HG03442 (cell line): ENCODE results near the gene DVL2.

Experiments
- ATAC-seq: cut with Tn5 transposase; IDR thresholded peaks from one replicate; pipeline ENCODE4 v1.9.1; 2021; ENCODE audit warnings: mild to moderate bottlenecking, moderate library complexity; ENCODE audit not compliant: unreplicated experiment

The DVL2 gene

DNA sequence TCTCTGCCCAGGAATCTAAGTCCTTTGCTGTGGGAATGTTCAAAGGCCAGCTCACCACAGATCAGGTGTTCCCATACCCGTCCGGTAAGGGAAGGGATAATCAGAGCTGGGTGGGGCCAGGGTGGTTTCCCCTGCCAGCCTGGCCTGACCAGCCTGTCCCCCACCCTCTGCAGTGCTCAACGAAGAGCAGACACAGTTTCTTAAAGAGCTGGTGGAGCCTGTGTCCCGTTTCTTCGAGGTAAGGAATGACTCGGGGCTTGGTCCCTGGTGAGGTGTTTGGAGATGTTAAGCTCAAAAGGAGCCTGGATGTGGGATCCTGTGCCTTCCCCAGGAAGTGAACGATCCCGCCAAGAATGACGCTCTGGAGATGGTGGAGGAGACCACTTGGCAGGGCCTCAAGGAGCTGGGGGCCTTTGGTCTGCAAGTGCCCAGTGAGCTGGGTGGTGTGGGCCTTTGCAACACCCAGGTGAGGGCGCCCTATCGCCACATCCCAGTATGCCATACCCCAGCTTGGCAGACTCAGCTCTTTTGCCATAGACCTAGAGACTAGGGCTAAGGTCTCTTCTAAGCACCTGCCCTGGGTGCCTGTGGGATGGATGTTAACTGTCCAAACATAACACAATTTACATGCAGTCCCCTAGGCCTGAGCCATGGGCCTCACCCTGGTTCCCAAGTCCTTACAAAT lies 13.6 kb downstream of the DVL2 start:
- ATAC-seq = no peak

DNA sequence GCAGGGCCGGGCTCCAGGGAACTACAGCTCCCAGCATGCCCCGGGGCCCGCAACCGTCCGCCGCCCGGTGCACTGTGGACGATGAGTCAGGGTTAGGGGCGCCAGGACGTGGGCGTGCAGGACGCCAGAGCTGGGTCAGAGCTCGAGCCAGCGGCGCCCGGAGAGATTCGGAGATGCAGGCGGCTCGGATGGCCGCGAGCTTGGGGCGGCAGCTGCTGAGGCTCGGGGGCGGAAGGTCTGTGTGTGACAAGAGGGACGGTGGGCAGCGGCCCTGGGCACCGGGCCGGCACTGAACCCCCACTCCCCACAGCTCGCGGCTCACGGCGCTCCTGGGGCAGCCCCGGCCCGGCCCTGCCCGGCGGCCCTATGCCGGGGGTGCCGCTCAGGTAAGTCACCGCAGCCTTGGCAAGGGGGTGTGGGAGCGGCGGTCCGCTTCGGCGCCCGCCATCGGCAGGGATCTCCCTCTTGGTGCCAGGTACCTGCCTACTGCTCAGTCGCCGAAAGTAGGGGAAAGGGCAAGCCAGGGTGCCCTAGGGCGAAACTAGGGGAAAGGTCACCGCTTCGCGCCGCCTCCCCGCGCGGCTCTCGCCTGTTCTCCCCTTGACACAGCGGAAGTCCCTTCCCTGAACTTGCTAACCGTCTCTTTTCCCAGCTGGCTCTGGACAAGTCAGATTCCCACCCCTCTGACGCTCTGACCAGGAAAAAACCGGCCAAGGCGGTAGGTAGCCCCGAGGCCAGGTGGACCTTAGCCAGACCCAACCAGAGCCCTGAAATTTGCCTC lies 14.3 kb downstream of the DVL2 start, which contains the start of the genes ACADVL and DLG4:
Gene ACADVL, plus strand, starts transcription at position 127 of the 781 bp plus-strand sequence. Its CDS starts 47 bp downstream, at position 174.
Gene DLG4, minus strand, starts transcription at position 25 of the 781 bp plus-strand sequence.
- ATAC-seq = peak; percentile 60

GRCh38 chr17:7219229-7219811 lies 15.0 kb downstream of the DVL2 start:
- ATAC-seq = no peak

DNA sequence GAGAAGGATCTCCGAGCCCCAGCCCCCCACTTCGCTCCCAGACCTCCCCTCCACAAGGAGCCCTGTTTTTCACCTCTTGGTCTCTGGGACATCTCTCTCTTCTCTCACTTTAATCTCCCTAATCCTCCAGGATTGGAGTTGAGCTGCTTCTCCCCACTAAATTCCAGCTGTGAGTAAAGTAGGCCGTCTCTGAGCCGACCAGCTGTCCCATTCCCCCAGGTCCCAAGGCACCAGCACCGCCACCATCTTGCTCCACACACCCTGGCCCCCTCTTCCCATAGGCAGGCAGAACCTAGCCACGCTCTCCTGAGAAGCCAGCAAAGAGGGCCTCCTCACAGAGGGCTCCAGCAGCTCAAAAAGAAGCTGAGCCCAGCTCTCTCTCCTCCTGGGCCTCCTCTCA lies 15.6 kb downstream of the DVL2 start:
- no peak for ATAC-seq

- ATAC-seq = no peak
These were observed 16.2 kb downstream of the DVL2 start for GRCh38 chr17:7218166-7218565.

- no peak for ATAC-seq
These were observed 17.0 kb downstream of the DVL2 start for GRCh38 chr17:7217113-7217987.

- no peak for ATAC-seq
These were observed 17.8 kb downstream of the DVL2 start for GRCh38 chr17:7216242-7217112.

GRCh38 chr17:7215652-7216180 lies 18.6 kb downstream of the DVL2 start:
- no peak for ATAC-seq

DNA sequence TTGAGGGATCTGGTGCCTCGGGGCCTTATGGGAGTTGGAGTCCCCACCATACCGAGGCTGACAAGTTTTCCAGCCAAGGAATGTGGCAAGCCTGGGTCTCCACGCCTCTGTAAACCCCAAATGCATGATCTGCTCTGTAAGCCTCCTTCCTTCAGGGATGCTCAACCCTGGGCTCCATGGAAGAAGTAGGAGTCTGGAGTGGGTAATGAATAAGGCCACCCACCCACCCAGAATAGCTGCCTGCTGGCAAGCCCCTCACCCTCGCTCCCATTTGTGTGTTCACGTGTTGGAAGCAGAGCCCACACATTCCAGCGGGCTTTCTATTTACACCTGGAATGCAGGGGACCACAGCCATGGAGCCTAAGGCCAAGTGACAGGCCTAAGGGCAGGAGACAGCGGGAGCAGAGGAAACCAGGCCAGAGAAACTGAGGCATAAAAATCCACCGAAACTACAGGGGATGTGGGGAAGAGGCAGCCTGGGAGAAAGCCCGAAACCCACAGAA lies 19.1 kb downstream of the DVL2 start:
- no peak for ATAC-seq

DNA sequence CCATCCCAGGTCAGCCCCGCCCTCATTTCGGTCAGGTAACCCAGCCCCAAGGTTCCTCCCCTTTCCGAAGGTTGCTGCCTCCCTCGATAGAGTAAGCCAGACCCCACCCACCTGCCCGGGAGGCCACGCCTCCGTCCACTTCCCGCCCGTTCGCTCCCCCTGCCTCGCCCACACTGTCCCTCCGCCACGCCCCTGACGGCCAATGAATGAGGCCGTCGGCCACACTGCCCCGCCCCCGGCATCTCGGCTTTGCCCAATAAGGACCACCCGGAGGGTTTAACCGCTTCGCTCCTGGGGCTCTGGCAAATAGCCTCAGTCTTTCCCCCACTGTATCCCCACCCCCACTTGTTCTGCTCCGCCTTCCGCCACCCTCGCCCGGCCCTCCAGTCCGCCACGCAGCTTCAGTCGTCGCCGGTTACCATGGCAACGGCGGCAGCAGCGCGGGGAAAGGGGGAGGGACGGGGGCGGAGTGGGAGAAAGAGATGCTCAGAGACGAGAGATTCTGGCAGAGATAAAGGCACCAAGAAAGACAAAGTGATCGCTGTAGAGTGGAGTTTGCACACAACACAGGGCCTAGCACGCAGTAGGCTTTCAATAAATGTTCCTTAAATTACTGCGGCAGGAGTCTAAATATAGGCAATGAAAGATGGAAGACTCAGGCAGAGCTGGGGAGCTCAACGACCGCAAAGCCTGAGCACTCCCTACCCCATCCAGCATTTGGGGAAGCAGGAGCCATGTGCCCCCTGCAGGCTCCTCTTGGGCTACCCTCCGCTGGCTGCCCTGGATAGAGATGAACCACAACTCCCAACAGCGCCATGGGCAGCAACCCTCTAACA lies 19.8 kb downstream of the DVL2 start:
- peak; percentile 70 for ATAC-seq

- no peak for ATAC-seq
These were observed 20.4 kb downstream of the DVL2 start for GRCh38 chr17:7213895-7214299.

- ATAC-seq = no peak
These were observed 22.6 kb downstream of the DVL2 start for GRCh38 chr17:7211491-7212273.

- ATAC-seq = no peak
These were observed 25.4 kb downstream of the DVL2 start for GRCh38 chr17:7208754-7209460.

DNA sequence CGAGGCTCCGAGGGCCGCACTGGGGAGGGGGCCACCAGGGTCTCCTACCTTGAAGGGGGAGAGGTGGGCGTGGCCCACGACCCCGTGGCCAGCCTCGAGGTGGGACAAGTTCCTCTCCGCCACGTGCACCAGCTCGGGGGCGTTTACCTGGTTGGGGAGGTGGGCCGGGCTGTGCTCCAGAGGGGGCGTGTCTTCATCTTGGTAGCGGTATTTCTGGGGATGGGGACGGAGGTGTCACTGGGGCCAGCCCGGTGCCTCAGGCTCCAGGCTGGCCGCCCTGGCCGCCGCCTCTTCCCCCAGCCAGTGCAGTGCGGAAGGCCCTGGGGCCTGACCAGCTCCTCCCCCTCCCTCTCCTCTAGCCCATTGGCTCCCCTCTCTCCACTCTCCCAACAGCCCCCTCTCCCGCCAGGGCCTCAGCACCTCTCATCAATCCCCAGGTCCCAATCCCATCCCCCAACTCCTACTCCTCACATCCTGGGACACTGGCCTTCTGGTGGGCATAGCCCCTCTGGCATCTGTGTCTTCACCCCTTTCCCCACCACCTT lies 26.2 kb downstream of the DVL2 start:
- ATAC-seq = no peak

GRCh38 chr17:7207120-7208001 lies 27.0 kb downstream of the DVL2 start:
- ATAC-seq = no peak

DNA sequence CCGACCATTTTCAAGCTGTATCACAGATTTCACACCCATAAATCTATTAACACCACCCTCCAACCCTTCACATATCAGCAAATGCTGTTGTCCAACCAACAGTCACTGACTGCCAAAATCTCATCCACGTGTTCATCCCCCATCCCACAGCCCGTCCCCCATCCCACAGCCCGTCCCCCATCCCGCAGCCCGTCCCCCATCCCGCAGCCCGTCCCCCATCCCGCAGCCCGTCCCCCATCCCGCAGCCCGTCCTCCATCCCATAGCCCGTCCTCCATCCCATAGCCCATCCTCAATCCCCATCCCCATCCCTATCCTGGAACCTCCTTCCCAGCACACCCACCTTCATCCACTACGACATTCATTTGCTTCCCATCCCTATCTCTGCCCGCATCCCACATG lies 28.8 kb downstream of the DVL2 start:
- ATAC-seq = no peak
